Spleen (tissue), 11 donors: ENCODE measurements around the gene ARSI. TPM values are rescaled to one million over a fixed set of nuclear protein-coding genes. Genes with fewer than 3 reads are reported as not detected.

ENCODE experiments used
- DNase-seq: peaks from one replicate; pipeline ENCODE4 v3.0.0-alpha.2; 2020
- H3K27ac ChIP-seq, 8 donors: fragments of 200-600 bp; sonication (generic) in 7 of 8; 1 replicate in 4 of 8; 2 replicates in 4 of 8; pipeline versions ENCODE4 v1.5.0 to v1.8.0; 2016 to 2021; ENCODE audit warnings: inconsistent platforms in 4 of 8, mild to moderate bottlenecking in 4 of 8, moderate library complexity in 1 of 8
- H3K27me3 ChIP-seq, 7 donors: fragments of 200-600 bp; sonication (generic) in 6 of 7; replicated peaks in 1 of 7; 1 replicate in 4 of 7; 2 replicates in 3 of 7; pipeline versions ENCODE4 v1.5.0 to v1.8.0; 2016 to 2021; ENCODE audit warnings: inconsistent platforms in 3 of 7, mild to moderate bottlenecking in 1 of 7
- H3K36me3 ChIP-seq, 6 donors: fragments of 200-600 bp; sonication (generic) in 5 of 6; 1 replicate in 4 of 6; 2 replicates in 2 of 6; pipeline versions ENCODE4 v1.5.0 to v1.8.0; 2016 to 2021; ENCODE audit warnings: inconsistent platforms in 2 of 6
- H3K4me1 ChIP-seq, 6 donors: fragments of 200-600 bp; sonication (generic) in 5 of 6; 1 replicate in 3 of 6; 2 replicates in 3 of 6; pipeline versions ENCODE4 v1.5.0 to v1.8.0; 2016 to 2021; ENCODE audit warnings: inconsistent platforms in 3 of 6
- H3K4me3 ChIP-seq, 8 donors: fragments of 200-600 bp; sonication (generic) in 7 of 8; 1 replicate in 4 of 8; 2 replicates in 4 of 8; pipeline versions ENCODE4 v1.5.0 to v1.8.0; 2016 to 2021; ENCODE audit warnings: inconsistent platforms in 4 of 8, mild to moderate bottlenecking in 4 of 8, moderate library complexity in 2 of 8
- H3K9me3 ChIP-seq, 8 donors: fragments of 200-600 bp; sonication (generic) in 7 of 8; 1 replicate in 4 of 8; 2 replicates in 4 of 8; pipeline versions ENCODE4 v1.5.0 to v1.8.0; 2016 to 2021; ENCODE audit warnings: inconsistent platforms in 4 of 8
- CTCF ChIP-seq, 11 experiments: fragments of 200-600 bp in 7 of 11; fragments of 450-650 bp in 4 of 11; sonication (generic) in 4 of 11; IDR thresholded peaks in 8 of 11; conservative IDR thresholded peaks in 3 of 11; 1 replicate in 7 of 11; 2 replicates in 4 of 11; pipeline versions ENCODE4 v1.4.0 to v1.8.0; 2016 to 2021; ENCODE audit warnings: antibody characterized with exemption in 11 of 11, inconsistent platforms in 4 of 11, mild to moderate bottlenecking in 1 of 11
- POLR2A ChIP-seq, 3 donors: fragments of 450-650 bp; IDR thresholded peaks; one replicate each; pipeline ENCODE4 v1.5.1; 2017; ENCODE audit warnings: antibody characterized with exemption in 3 of 3, mild to moderate bottlenecking in 1 of 3
- POLR2AphosphoS5 ChIP-seq, 3 donors: sonication (generic); formaldehyde crosslinking; IDR thresholded peaks; one replicate each; pipeline ENCODE4 v1.5.1; 2017; ENCODE audit warnings: antibody characterized with exemption in 3 of 3
- WGBS, 5 donors: extraction: QIAGEN DNeasy Blood & Tissue Kit in 3 of 5; methylation state at CpG; one replicate each; pipeline versions ENCODE4 v1.1.5 to v1.1.7; 2013 to 2018; 5-methylcytosine and 5-hydroxymethylcytosine counted together
- intact Hi-C: fragments of 100-400 bp; cut with DNase I; formaldehyde crosslinking; loops from one replicate; pipeline ENCODE4 v1.15.0; 2023; ENCODE audit warnings: low total_unique reads
- polyA plus RNA-seq, 3 donors: library from polyadenylated mRNA; stranded (reverse); fragments of 200-250 nt; gene quantifications; one replicate each; pipeline ENCODE4 v1.2.1, GENCODE V29; 2013
- total RNA-seq, 7 donors: library from RNA; depleted of rRNA in 3 of 7; stranded (reverse); fragments of >200 nt in 3 of 7; fragmentation: NEBNext Ultra II Directional in 4 of 7; extraction: Animal tissue kit (Norgen Biotek cat#: 25700) in 4 of 7; gene quantifications; one replicate each; pipeline versions ENCODE4 v1.1.0 to v1.2.1, GENCODE V29; 2016 to 2021
- donor health status: healthy with polysubstance abuse.
- donor health status: DM: no; HTN: no; CAD: no; lungs with moderate emphysema.
- donor health status: DM: no; HTN: no; CAD: no.
- donor health status: Bipolar disorder and iron deficiency.
- donor health status: healthy.
- donor health status: DM: no; HTN: no; CAD: no.
- donor health status: DM: yes; HTN: yes; CAD: no.

ARSI gene
- total and polyA plus RNA-seq, 10 donors: 0.07 to 3.8 (median 0.92) TPM

- no peak for TF ChIP-seq POLR2A (IDR thresholded peaks at IDR 0.05)
- no peak for TF ChIP-seq CTCF (IDR thresholded peaks at IDR 0.05 in 8 of 11, conservative IDR thresholded peaks at IDR 0.05 in 3 of 11)
- no peak for TF ChIP-seq POLR2AphosphoS5 (IDR thresholded peaks at IDR 0.05)
- Histone ChIP-seq H3K4me1 (peaks cover 0 to 4% (median 0%) of the 10 kb centered on the region in 6 donors), H3K9me3 (no peaks in the 10 kb centered on the region), H3K36me3 (no peaks in the 10 kb centered on the region), H3K27ac (no peak overlapping the region), H3K4me3 (no peak overlapping the region), H3K27me3 (no peaks in the 10 kb centered on the region)
- DNase-seq: no peak
- intact Hi-C loops: no loop called here
- 89 to 95% (median 91%) methylated on average over 6 of the region's 6 CpGs for WGBS, 5 donors
Measured at GRCh38 chr5:150312518-150312917, 9.8 kb upstream of the ARSI start.

GRCh38 chr5:150311015-150311692 lies 8.4 kb upstream of the ARSI start:
- no peak overlapping the region for H3K4me3 ChIP-seq
- no peaks in the 10 kb centered on the region for H3K27me3 ChIP-seq
- no peaks in the 10 kb centered on the region for H3K4me1 ChIP-seq
- no peak overlapping the region for H3K27ac ChIP-seq
- no peaks in the 10 kb centered on the region for H3K9me3 ChIP-seq
- intact Hi-C loops: no loop called here
- DNase-seq: no peak
- TF ChIP-seq POLR2A (IDR thresholded peaks at IDR 0.05): no peak
- H3K36me3 ChIP-seq: no peaks in the 10 kb centered on the region
- WGBS, 5 donors: 63 to 76% (median 74%) methylated on average over 7 of the region's 7 CpGs

GRCh38 chr5:150310246-150310645 lies 7.5 kb upstream of the ARSI start:
- no peaks in the 10 kb centered on the region for H3K36me3 ChIP-seq
- no peak for DNase-seq
- intact Hi-C loops: no loop called here

GRCh38 chr5:150309886-150310239 lies 7.2 kb upstream of the ARSI start:
- Histone ChIP-seq H3K27ac (no peak overlapping the region), H3K36me3 (no peaks in the 10 kb centered on the region), H3K4me1 (no peaks in the 10 kb centered on the region), H3K4me3 (no peak overlapping the region), H3K27me3 (no peaks in the 10 kb centered on the region), H3K9me3 (no peaks in the 10 kb centered on the region)
- 79 to 95% (median 88%) methylated on average over 1 of the region's 1 CpG for WGBS, 5 donors
- no peak for TF ChIP-seq POLR2AphosphoS5 (IDR thresholded peaks at IDR 0.05)
- no peak for TF ChIP-seq CTCF (IDR thresholded peaks at IDR 0.05 in 8 of 11, conservative IDR thresholded peaks at IDR 0.05 in 3 of 11)
- TF ChIP-seq POLR2A (IDR thresholded peaks at IDR 0.05): no peak
- intact Hi-C loops: no loop called here
- no peak for DNase-seq

More at GRCh38 chr5:150310246-150310645, 7.5 kb upstream of the ARSI start:
- 83 to 92% (median 89%) methylated on average over 5 of the region's 5 CpGs for WGBS, 5 donors
- H3K4me3 ChIP-seq: no peak overlapping the region
- H3K27me3 ChIP-seq: no peaks in the 10 kb centered on the region
- no peak overlapping the region for H3K27ac ChIP-seq
- TF ChIP-seq POLR2A (IDR thresholded peaks at IDR 0.05): no peak
- TF ChIP-seq CTCF (IDR thresholded peaks at IDR 0.05 in 8 of 11, conservative IDR thresholded peaks at IDR 0.05 in 3 of 11): no peak
- no peak for TF ChIP-seq POLR2AphosphoS5 (IDR thresholded peaks at IDR 0.05)
- no peaks in the 10 kb centered on the region for H3K9me3 ChIP-seq
- H3K4me1 ChIP-seq: no peaks in the 10 kb centered on the region
